GOT3 (cell line): ENCODE results near the gene TNS1.

ENCODE experiments used
- DNase-seq: peaks from one replicate; lab custom pipeline; 2025; ENCODE audit warnings: mixed read lengths; lab: John Stamatoyannopoulos, UW

Gene TNS1

GRCh38 chr2:218015586-218016521 is 13.1 kb upstream of the TNS1 start:
- no peak for DNase-seq

DNA sequence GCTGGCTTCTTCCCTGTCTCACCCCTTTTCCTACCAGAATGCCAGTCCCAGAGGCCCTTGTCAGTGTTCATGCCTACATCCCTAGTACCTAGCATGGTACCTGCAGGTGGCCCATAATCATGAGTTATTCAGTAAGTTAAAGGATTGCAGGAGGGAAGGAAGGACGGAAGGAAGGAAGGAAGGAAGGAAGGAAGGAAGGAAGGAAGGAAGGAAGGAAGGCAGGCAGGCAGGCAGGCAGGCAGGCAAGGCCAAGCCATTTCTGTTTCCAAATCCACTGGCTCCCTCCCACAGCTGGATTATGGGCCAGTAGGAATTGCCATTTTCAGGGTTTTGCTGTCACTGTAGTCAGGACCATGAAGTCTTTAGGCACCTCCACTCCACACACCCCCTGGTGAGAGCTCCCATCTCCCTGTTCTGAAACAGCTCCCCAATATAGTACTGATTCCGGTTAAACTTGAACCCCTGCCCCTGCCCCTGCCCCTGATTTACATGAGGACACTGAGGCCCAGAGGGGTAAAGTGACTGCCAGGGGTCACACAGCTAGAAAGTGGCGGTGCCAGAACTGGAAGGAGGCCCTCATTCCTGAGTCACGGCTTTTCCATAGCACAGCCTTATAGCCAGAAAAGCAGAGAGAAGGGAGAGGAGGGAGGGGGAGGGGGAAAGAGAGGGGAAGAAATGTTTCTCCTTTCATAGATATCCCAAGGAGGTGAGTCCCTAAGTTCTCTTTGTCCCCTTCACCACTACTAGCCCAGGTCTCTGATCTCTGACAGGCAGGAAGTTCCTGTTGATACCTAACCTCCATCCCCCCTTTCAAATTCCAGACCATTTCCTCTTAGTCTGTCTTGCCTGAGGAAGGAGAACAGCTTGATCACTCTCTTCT is 12.2 kb upstream of the TNS1 start:
- DNase-seq = no peak

DNA sequence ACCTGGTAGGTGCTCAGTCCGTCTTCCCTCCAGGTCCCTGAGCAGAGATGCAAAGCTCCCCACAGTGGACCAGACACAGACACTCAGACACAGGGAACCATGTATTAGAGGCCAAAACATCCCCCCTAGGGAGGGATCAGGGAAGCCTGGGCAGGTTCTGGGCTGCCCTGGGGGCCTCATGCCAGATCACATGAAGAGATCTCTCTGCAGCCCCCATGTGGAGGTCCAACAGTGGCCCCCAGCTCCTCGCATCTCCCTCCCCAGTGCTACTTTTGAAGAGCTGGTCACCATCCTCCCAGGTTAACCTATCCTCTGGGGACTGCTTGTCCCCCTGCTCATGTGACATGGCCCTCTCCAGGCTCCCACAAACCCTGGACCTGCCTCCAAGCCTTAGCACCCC is 10.5 kb upstream of the TNS1 start:
- no peak for DNase-seq

- no peak for DNase-seq
These were observed 9.5 kb upstream of the TNS1 start for GRCh38 chr2:218012284-218012683.

GRCh38 chr2:218011653-218012040 is 8.9 kb upstream of the TNS1 start:
- DNase-seq = no peak

DNA sequence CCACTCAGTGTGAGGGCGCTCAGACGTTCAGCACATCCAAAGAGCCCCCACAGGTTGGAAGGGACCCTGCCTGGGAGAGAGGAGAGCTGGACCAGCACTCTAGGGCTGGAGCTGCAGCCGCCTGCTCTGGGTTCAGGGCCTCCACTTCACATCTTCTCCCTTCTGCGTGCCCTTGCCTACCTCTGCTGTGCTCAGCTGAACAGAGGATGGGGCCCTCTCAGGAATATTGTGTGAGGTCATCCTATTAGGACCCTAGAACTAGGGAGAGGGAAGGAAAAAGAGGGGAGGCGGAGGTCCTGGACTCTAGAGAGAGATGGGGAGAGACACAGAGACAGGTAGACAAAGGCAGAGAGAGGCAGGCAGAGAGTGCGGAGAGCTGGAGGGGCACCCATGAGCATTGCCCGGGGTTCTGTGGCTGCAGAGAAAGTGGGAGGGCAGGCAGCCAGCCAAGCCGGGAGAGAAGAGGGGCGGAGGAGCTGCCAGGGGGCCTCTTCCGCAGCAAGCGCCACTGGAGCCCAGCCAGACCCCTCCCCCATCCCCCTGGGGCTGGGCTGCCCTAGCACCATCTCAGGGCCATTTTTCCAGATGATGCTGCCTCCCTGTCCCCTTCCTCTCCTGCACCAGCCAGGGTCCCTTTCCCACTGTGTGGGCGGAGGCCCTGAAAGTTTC is 8.3 kb upstream of the TNS1 start:
- no peak for DNase-seq

DNA sequence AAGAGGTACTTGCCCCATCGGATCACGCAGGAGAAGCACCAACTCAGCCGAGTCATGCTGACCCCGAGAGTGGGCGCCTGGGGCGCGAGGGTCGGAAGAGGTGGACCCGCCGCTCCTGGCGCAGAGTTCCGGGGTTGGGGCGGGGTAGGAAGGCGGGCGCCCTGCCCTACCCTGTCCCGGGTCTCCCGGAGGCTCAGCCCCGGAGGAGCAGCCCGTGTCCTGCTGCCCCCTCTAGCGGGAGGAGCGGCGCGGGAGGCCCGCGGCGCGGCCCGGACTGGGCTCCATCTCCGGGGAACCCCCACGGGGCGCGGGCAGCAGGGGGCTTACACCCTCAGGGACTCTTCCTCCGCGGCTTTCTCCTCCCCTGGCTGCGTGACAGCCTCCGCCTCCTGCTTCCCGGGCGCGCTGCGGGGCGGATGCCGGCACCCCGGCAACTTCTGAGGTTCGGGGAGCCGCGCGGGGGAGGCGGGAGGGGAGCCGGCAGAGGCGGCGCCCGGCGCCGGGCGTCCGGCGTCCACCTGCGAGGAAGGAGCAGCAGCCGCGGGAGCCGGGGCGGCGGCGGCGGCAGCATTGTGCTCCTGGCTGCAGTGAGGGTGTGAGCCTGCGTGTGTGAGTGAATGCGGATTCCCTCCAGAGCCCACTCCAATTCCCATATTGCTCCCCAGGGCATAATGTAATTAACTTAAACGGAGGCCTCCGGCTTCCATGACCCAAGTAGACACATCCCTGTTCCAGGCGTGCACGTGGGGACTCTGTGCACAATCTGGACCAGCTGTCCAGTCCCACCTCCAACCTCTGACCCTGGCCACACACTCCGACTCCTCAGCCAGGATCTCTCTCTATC is 7.6 kb upstream of the TNS1 start:
- DNase-seq = peak; percentile 38

DNA sequence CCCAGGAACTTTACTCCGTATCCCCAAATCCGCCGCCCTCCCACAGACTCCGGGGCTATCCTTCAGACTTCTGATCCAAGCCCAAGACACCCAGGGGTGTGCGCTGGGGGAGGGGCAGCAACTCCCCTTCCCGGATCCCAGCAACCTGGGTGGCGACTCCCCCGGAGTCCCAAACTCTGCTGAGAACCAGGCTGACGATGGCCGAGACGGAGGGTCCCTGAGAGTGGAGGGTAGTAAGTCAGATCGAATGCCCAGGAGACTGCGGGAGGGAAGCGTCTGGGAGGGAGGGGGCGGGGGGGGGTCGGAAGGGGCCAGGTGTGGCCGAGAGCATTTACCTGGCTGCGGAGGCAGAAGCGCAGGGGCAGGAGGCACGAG is 7.0 kb upstream of the TNS1 start:
- no peak for DNase-seq

GRCh38 chr2:218009231-218009630 is 6.4 kb upstream of the TNS1 start:
- no peak for DNase-seq

DNA sequence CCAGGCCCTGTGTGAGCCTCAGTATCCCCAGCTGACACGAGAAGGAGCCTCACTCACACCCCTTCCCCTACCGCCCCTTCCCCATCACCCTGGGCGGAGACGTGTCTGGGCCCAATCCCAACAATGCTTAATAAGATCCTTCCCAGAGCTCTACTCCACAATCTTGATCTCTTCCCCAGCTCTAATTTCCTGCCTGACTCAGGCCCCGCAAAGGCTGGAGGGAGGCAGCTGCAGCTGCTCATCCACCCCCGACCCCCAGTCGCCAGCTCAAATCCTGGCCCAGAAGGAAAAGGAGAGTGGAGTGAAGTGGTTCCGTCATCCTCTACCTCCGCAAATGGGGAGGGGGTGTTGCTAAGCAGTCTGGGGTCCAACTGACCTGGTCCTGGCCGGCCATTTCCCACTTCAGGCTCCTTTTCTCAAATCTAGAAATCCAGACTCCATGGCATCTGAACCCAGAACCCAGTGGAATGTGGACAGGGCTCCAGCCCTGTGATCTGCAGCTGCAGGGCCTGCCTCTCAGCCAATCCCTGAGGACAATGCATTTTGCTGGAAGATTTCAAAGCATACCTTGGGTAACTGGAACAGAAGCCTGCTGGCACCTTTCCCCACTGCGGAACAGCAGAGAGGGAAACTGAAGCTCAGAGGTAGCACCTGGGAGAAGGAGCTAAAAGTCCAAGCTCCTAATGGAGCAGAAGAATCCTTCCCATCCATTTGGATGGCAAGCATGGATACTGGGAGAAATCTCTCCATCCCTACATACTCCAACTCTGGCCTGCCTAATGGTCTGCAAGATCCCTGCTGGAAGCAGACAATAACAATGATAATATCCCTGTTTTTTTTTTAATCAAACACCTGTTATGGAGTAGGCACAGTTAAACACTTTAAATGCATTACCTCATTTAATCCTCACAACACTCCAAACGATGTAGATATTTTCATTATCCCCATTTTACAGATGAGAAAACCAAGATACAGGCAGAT is 5.6 kb upstream of the TNS1 start:
- no peak for DNase-seq

GRCh38 chr2:218006741-218007140 is 3.9 kb upstream of the TNS1 start:
- DNase-seq = no peak

- DNase-seq = no peak
These were observed 2.7 kb upstream of the TNS1 start for GRCh38 chr2:218005486-218005885.

DNA sequence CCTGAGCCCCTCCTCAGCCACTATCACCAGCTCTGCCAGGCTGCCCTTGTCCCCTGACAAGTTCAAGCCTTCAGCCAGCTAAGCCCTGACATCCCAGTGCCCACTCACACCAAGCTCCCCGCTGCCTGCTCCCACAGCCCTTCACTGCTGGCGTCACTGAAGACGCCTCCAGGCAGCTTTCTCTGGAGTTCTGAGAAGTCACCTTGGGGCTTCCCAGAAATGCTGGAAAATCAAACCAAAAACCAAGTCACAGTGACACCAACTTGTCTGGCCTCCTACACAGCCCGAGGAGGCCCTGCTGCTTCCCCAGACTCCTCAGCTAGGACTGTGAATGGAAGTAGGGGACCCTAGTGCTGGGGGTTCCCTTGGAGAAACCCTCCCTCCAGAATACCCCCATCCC is 2.2 kb upstream of the TNS1 start:
- no peak for DNase-seq

GRCh38 chr2:218003981-218004419 is 1.2 kb upstream of the TNS1 start:
- DNase-seq = no peak

DNA sequence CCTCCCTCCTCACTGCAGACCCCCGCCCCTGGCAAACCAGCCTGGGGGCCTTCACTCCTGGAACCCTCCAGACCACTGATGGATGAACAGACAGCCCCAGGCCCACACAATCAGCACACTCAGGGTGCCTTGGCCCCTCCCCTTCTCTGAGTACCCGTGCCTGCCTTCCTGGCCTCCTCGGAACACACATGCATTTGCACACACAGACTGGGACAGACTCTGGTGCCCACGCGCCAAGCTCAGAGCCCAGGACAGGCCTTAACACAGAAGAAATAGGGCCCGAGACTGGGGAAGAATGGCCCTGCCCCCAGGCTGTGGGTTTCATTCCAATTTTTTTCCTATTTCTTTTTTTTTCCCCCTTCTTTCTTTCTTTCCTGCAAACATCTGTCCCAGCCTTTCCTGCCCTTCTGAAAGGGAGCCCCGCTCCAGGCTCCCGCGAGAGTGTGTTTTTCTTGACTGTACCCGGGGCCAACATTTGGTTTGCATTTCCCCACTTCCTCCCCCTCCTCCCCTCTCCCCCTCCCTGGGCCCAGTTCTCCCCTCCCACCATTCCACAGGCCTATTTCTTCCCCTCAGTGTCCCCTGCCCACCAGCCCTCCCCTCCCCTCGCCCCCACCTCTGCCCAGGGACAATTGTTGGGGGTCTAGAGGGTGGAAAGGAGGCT is 618 bp upstream of the TNS1 start:
- no peak for DNase-seq

DNA sequence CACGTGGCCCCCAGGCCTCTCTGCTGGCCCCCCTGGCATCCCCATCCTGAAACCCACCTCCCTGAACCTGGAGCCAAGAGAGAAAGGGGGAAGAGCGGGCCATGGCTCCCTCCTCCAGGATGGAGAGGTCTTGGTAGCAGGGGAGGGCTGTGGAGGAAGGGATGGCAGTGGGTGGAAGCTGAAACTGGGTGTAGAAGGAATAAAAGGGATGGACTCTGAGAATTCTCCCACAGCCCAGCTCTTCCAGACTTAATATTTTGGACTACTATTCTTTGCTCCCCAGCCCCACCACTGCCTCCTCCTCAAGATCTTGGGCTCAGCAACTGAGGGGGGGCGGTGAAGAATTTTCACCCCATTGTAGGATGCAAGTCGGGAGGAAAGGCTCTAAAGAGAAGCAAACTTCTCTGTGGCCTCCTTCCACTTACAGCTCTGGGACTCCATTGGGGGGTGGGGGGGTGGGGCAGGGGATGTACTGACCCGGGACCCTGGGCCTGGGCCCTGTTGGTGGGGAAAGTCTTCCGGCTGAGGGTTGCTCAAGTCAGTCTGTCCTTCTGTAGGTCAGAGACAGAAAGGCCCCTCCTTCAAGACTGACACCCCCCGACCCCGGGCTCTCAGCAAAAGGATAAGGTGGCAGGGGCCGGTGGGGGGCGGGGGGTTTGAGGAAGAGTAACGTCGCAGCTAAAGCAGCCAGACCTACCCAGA is 501 bp downstream of the TNS1 start:
- no peak for DNase-seq

- no peak for DNase-seq
These were observed 1.2 kb downstream of the TNS1 start for GRCh38 chr2:218001629-218002028.

GRCh38 chr2:218000136-218000535 is 2.7 kb downstream of the TNS1 start:
- DNase-seq = peak; percentile 23

DNA sequence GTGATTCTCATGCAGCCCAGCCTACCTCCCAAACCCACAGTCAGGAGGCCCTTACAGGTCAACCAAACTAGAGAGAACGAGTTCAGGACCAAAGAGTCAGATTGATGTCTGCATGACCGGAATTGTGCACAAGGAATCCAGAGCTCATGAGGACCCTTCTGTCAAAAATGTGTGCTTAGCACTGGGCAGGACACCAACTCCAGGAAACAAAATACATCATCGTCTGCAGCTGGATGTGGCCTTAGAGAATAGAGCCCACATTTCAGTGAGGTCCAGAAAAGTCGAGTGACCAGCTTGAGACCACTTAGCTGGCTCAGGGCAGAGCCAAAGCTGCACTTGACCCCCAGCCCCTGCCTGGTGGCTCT is 3.2 kb downstream of the TNS1 start:
- DNase-seq = no peak
